ENCODE measurements around the gene ARHGEF17.

- TF ChIP-seq ELK1 (IDR thresholded peaks at IDR 0.05; ENCODE audit: low read depth, low read length): no peak
- TF ChIP-seq POLR2A (IDR thresholded peaks at IDR 0.05; ENCODE audit: low read length): no peak
Observed at GRCh38 chr11:73297231-73297590, 10.9 kb upstream of the ARHGEF17 start.

Measured in A549 (cell line).